GM10248 (cell line): Measurements from ENCODE around the gene WBP1L.
"Not testable (repeated sequence)": the region's sequence is repeated elsewhere in the genome, so short reads cannot be mapped to it uniquely, and the experiment has no call there.

Experiments
- CTCF ChIA-PET: fragments of 300-600 bp; sonication (Branson Sonifier 250); formaldehyde crosslinking; extraction: SDS; loops from one replicate; lab custom pipeline; 2021; ENCODE audit warnings: antibody characterized with exemption; lab: Yijun Ruan, JAX
- POLR2A ChIA-PET: fragments of 350-650 bp; sonication (Branson Sonifier 250); formaldehyde crosslinking; extraction: SDS; loops from one replicate; lab custom pipeline; 2020; ENCODE audit warnings: antibody characterized with exemption; lab: Yijun Ruan, JAX
- DNase-seq: peaks from one replicate; pipeline ENCODE4 v3.0.0; 2012; ENCODE audit errors: extremely low spot score
- TF ChIP-seq, protein P1 (sequence below): IDR thresholded peaks from 2 replicates; pipeline ENCODE4 v1.5.1; 2012; ENCODE audit warnings: mild to moderate bottlenecking, low read depth; ENCODE audit errors: extremely low read depth, missing control alignments, control extremely low read depth

Gene WBP1L

DNA sequence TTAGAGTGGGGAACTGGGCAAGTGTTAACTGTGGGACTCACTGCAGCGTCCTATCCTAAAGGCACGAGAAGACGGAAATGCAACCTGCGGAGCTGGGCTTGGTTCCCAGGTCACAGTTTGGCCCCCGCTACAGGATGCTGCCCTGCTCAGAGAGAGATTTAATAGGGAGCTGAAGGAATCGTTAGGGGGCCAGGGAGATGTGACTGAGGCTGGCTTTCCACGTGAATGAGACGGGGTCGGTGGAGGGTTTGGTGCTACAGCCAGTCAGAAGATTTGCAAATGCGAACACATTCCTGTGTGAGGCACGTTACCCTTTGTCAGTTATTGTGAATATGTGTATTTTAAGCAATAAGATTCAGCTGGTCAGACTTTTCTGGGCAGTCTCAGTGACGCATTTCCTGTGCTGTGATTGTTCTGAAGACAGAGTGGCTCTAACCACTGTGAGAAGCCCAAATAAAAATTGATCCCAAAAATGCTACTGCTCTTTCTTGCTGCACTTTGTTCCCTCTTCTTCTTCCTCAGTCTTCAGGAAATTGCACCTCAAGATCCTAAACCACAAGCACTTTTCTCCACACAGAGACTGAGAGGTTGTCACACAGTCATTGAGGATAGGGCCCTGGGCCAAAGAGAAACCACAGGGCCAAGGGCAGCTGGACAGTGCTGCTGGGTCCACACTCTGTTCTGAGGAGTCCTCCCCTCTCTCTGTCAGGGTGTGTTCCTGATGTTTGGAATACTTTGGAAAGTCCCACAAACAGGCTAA is 72.2 kb downstream of the WBP1L start:
- CTCF ChIA-PET = no interaction called here
- TF ChIP-seq, protein P1, sequence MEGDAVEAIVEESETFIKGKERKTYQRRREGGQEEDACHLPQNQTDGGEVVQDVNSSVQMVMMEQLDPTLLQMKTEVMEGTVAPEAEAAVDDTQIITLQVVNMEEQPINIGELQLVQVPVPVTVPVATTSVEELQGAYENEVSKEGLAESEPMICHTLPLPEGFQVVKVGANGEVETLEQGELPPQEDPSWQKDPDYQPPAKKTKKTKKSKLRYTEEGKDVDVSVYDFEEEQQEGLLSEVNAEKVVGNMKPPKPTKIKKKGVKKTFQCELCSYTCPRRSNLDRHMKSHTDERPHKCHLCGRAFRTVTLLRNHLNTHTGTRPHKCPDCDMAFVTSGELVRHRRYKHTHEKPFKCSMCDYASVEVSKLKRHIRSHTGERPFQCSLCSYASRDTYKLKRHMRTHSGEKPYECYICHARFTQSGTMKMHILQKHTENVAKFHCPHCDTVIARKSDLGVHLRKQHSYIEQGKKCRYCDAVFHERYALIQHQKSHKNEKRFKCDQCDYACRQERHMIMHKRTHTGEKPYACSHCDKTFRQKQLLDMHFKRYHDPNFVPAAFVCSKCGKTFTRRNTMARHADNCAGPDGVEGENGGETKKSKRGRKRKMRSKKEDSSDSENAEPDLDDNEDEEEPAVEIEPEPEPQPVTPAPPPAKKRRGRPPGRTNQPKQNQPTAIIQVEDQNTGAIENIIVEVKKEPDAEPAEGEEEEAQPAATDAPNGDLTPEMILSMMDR = no peak
- no peak for DNase-seq
- POLR2A ChIA-PET = no interaction called here

DNA sequence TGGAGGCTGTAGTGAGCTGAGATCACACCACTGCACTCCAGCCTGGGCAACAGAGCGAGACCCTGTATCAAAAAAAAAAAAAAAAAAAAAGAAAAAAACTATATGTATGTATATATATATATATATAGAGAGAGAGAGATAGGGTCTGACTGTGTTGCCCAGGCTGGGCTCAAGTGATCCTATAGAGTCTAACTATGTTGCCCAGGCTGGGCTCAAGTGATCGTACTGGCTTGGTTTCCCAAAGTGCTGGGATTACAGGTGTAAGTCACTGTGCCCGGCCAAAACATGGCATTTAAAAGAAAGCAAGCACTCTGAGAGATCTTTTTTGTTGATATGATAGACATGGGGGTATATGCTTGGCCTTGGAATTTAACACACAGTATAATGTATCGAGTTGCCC is 73.4 kb downstream of the WBP1L start:
- POLR2A ChIA-PET = interaction anchor here (0.6 kb wide), 1 partner anchor 79 kb away, joined by 3 read pairs; no protein-coding TSS in a partner anchor
- CTCF ChIA-PET = no interaction called here

DNA sequence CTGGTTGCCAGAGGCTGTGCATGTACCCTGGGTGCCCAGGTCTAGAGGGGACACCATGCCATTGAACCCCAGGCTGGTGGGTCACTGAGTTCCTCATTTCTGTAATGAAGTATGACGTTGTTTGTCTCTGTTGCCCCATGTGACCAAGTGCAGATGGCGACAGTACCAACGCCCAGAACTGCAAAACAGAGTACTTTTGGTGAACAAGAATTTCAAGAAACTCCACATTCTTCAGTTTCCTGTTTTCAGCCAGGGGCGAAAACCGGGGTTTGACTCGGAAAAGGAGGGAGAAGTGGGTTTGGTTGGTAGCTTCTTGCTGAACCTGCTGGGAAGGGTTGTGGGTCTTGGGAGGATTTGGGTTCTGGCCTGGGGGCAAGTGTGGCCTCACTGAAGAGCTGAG is 75.3 kb downstream of the WBP1L start:
- ChIA-PET CTCF (interaction anchor here (1.1 to 1.8 kb wide), 3 partner anchors 16 to 83 kb away, joined by 4 to 6 read pairs (median 4); partner anchors contain the start of gene CYP17A1), POLR2A (no interaction called here)
- TF ChIP-seq, protein P1 = no peak
- no peak for DNase-seq

More for the DNA sequence above, 73.4 kb downstream of the WBP1L start:
- no peak for DNase-seq
- TF ChIP-seq, protein P1 = no peak

DNA sequence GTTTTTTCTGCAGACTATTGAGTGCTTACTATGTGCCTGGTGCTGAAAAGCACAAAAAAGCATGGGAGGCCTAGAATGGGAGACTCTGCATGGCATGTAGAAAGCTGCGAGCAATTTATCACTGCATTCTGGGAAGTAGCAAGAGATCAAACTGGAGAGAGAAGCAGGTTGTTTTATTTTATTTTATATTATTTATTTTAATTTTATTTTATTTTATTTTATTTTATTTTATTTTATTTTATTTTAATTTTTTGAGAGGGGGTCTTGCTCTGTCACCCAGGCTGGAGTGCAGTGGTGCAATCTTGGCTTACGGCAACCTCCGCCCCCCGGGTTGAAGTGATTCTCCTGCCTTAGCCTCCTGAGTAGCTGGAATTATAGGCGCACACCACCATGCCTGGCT is 76.3 kb downstream of the WBP1L start:
- ChIA-PET POLR2A (interaction anchor here (0.5 kb wide), 1 partner anchor 51 kb away, joined by 3 read pairs; no protein-coding TSS in a partner anchor), CTCF (interaction anchor here (1.1 to 1.8 kb wide), 3 partner anchors 15 to 92 kb away, joined by 3 to 6 read pairs (median 4); no protein-coding TSS in a partner anchor)
- DNase-seq = not testable (repeated sequence)

DNA sequence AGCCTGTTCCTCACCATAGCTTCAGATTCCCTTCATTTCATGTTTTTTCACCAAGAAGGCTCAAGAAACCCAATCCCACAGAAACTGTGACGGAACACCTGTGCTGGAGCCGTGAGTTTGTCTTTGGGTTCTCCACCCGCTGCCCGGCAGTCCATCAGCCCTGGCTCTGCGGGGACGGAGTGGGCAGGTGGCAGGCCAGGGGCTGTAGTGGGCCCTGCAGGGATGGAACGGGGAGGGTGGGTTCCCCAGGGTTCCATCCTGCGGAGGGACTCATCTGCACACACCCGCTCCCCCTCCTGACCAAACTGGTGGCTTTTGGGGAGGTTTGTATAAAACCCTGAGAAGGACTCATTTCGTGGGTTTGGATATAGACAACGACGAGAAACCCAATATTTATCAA is 78.5 kb downstream of the WBP1L start:
- POLR2A ChIA-PET = no interaction called here
- DNase-seq = no peak
- TF ChIP-seq, protein P1 = no peak
- CTCF ChIA-PET = interaction anchor here (1.0 to 1.3 kb wide), 2 partner anchors 12 to 15 kb away, joined by 3 to 4 read pairs; partner anchors contain the start of gene CYP17A1

DNA sequence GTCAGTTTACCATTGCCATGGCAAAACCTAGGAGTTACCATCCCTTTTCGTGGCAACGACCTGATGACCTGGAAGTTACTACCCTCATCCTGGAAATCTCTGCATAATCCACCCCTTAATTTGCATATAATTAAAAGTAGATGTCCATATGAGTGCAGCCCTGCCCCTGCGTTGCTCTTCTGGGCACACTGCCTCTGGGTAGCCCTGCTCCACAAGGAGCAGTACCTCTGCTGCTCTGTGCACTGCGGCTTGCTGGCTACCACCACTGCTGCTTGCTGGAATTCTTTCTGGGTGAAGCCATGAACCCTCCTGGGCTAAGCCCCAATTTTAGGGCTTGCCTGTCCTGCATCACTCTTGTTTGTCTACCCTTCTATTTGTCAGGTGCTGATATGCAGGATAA is 80.9 kb downstream of the WBP1L start:
- DNase-seq = no peak
- ChIA-PET POLR2A (no interaction called here), CTCF (interaction anchor here (0.7 to 2.2 kb wide), 2 partner anchors 9 to 12 kb away, joined by 3 to 14 read pairs; partner anchors contain the start of gene CYP17A1)
- TF ChIP-seq, protein P1 = no peak

DNA sequence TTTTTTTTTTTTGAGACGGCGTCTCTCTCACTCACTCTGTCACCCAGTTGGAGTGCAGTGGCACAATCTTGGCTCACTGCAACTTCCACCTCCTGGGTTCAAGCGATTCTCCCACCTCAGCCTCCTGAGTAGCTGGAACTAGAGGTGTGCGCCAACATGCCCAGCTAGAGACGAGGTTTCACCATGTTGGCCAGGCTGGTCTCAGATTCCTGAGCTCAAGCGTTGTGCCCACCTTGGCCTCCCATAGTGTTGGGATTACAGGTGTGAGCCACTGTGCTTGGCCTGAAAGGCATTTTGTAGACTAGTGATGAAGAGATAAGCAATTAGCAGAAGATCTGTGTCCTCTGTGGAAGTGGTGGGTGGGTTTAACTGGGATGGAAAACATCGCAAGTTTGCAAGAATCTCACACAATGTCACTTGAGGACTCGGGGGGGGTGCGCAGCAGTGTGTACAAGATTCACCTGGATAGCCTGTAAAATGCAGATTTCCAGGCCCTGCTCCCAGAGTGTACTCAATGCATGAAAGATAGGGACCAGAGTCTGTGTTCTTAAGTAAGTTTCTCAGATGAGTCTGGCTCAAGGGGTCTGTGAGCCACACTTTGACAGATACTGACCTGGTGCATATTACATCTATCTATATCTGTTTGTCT is 82.5 kb downstream of the WBP1L start:
- CTCF ChIA-PET = interaction anchor here (2.2 kb wide), 1 partner anchor 10 kb away, joined by 14 read pairs; the partner anchor contains the start of gene CYP17A1

More for the DNA sequence above, 82.5 kb downstream of the WBP1L start:
- TF ChIP-seq, protein P1 = no peak
- no peak for DNase-seq
- POLR2A ChIA-PET = no interaction called here
